Middle frontal gyrus (tissue), 1 donor: ENCODE data around the gene PPAN.

Experiments
- DNase-seq: peaks from one replicate; pipeline ENCODE4 v3.0.0-alpha.2; 2015; ENCODE audit warnings: low spot score; ENCODE audit errors: extremely low spot score

Gene PPAN

DNA sequence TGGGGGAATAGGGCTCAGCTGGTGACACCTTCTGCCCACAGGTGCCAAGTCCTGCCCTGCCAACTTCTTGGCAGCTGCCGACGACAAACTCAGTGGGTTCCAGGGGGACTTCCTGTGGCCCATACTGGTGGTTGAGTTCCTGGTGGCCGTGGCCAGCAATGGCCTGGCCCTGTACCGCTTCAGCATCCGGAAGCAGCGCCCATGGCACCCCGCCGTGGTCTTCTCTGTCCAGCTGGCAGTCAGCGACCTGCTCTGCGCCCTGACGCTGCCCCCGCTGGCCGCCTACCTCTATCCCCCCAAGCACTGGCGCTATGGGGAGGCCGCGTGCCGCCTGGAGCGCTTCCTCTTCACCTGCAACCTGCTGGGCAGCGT, 7.4 kb downstream of the PPAN start:
- DNase-seq = no peak

GRCh38 chr19:10113964-10114650, 7.9 kb downstream of the PPAN start:
- no peak for DNase-seq

- DNase-seq = no peak
Measured at GRCh38 chr19:10114651-10115391, 8.7 kb downstream of the PPAN start.

DNA sequence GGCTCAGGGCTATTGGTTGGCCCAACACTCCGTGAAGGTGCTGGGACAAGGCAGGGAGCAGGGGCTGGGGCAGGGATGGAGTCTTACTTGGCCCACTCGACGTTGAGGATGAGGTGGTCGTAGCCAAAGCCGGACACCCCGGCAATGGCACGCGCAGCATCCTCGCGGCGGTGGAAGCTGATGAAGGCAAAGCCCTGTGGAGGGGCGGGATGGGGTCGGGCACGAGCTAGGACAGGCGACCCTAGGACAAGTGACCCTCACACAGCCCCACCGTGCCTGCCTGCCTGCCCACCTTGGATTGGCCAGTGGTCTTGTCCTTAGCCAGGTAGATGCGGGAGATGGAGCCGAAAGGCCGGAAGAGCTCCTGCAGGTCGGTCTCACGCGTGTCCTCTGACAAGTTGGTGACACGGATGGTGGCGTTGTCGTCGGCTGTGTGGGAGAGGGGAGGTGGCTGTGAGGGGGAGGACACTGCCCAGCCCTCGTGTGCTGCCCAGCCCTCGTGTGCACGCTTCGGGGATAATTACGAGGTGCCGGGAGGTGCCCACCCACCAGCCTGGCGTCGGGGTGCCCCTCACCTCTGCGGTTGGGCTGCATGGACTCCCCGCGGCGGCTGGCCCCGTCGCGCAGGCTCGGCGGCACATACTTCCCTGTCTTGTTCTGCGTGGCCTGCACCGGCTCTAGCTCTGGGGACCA, 9.4 kb downstream of the PPAN start:
- no peak for DNase-seq

- no peak for DNase-seq
Measured at GRCh38 chr19:10116085-10116865, 10.1 kb downstream of the PPAN start.

- no peak for DNase-seq
Measured at GRCh38 chr19:10116866-10117616, 10.9 kb downstream of the PPAN start.

DNA sequence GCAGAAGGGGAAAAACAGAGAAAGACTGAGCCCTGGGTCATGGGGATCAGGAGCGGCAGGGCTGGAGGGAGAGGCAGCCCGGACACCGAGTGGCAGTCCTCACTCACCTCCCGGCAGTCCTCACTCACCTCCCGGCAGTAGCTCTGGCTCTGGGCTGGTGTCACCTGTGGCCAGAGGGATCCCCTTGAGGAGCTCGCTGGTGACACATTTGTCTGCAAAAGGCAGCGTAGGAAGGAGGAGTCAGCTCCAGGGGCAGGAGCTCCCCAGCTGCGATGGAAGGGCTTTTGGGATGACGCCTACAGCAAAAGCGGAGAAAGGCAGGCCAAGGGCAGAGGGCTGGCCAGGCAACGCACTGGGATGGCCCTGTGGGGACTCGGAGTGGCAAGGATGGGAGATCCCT, 12.8 kb downstream of the PPAN start:
- DNase-seq = no peak

DNA sequence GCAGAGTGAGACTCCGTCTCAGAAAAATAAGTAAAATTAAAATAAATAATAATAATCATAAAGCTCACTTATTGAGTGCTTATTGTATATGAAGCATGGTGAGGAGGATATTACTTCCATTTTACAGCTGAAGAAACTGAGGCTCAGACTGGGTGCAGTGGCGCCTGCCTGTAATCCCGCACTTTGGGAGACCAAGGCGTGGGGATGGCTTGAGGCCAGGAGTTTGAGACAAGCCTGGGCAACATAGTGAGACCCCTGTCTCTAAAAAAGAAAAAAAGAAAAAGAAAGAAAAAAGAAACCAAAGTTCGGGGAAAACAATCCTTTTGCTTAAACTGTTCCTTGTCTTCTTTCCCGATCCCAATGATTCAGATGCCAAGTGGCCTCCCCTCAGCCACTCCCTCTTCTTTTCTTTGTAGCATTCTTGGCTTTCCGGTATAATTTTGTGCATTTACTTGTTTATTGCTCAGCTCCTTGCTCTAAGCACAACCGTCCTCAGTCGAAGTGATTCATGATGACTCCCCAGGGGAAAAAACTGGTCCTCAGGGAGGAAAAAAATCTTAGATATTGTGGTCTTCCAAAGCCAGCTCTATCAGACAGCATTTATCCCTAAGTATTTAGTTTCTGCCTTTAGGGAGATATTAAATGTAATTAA, 14.5 kb downstream of the PPAN start:
- DNase-seq = no peak

DNA sequence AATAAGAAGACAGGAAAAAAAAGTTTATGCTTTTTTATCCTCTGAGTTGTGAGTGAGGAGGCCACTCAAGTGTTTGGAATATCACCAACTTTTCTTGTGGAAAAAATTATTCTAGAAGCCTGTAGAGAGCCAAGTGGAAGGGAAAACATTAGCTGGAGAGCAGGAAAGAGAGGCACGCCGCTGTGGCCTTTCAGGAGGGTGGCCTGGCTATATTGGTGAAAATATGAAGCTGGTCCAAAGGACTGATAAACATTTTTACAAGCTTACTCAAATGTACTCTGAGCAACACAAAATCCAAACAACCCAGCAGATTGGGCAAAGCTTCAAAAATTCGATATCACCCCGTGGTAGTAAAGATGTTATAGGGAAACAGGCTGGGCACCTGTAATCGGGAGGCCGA, 15.9 kb downstream of the PPAN start:
- DNase-seq = no peak

DNA sequence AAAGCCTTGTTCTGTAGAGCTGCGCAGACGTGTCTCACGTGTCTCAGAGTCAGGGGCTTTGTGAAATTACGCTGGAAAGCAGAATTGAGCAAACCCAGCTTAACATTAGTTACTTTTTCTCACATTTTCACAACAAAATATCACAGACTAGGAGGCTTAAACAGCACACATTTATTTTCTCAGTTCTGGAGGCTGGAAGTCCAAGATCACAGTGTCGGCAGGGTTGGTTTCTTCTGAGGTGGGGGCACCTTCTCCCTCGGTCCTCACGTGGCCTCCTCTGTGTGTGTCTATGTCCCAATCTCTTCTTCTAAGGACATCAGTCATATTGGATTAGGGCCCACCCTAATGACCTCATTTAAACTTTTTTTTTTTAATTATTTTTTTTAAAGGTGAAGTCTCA, 18.3 kb downstream of the PPAN start:
- DNase-seq = no peak

DNA sequence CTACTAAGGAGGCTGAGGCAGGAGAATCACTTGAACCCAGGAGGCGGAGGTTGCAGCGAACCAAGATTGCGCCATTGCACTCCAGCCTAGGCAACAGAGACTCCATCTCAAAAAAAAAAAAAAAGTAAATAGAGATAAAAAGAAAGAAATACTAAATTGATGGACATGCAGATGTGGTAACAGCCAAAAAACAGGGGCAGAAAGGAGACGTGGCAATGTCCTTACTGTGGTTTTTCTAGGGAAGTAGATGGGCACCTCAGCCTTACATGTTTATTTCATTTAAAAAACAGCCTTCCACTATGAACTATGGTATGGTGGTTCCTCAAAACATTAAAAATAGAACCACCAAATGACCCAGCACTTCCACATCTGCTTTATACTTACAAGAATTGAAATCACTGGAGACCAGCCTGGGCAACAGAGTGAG, 20.1 kb downstream of the PPAN start:
- DNase-seq = no peak

DNA sequence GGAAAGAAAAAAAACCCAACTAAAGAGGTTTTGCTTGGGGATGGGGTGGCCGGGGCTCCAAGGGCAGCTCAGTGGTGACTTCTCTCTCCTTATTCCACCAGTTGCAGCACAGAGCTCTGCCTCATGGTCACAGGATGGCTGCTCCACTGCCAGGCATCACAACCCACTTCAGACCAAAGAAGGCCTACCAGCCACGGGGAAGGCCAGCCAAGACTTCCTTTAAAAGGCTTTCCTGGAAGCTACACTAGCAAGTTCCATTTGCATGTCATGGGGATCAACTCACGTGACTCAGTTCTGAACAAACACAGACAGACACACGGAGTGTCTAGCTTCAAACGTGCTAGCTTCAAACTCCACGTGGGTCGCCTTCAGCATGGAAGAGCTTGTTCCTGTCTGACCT, 26.7 kb downstream of the PPAN start:
- DNase-seq = no peak

DNA sequence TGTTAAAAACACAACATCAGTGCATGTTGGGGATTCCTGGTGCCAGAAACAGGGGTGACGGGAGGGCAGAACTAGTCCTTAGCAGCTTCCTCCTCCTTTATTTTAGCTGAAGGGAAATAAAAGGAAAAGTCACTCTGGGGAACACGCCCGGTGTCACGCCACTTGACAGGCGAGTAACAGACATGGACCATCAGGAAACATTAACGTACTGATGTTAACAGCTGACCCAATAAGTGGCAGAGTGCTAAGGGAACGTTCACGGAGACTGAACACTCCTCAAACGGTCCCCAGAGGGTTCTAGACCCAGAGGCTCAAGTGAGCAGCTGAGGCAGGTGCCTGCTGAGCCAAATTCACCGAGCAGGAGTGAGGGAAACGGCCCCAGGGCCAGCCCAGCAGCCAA, 27.4 kb downstream of the PPAN start:
- no peak for DNase-seq

- DNase-seq = no peak
Measured at GRCh38 chr19:10134040-10134439, 27.9 kb downstream of the PPAN start.

GRCh38 chr19:10135551-10136334, 29.6 kb downstream of the PPAN start:
- no peak for DNase-seq

DNA sequence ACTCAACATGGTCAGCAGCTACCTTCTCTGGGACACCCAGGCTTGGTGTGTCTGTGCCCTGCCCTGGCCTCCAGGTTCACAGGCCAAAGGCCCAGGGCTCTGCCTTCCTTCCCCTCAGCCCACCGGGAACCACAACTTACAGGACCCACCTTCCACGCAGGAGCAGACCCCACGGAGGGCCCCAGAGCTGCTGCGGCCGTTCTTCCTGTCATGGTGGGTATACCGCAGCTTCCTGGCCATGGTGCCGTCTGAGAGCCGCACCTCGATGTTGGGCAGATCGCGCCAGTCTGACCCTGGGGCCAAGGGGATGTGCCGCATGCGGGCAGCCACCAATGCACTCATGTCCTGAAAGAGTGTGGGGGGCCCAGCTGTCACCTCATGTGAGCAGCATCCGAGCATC, 30.8 kb downstream of the PPAN start:
- DNase-seq = no peak

- no peak for DNase-seq
Measured at GRCh38 chr19:10137751-10138682, 31.9 kb downstream of the PPAN start.
